Jurkat, Clone E6-1 (cell line): ENCODE data around the gene DLGAP4.
A peak's percentile ranks its signal among the peaks of the same experiment; 100 is the strongest.

Experiments
- DNase-seq: peaks from one replicate; pipeline ENCODE4 v3.0.0-alpha.2; 2011; ENCODE audit warnings: low read depth, low spot score
- H3K4me3 ChIP-seq: 2 replicates; pipeline ENCODE4 v1.5.1; 2011; ENCODE audit warnings: mild to moderate bottlenecking, low read length, control low read depth, moderate library complexity

DLGAP4 gene

DNA sequence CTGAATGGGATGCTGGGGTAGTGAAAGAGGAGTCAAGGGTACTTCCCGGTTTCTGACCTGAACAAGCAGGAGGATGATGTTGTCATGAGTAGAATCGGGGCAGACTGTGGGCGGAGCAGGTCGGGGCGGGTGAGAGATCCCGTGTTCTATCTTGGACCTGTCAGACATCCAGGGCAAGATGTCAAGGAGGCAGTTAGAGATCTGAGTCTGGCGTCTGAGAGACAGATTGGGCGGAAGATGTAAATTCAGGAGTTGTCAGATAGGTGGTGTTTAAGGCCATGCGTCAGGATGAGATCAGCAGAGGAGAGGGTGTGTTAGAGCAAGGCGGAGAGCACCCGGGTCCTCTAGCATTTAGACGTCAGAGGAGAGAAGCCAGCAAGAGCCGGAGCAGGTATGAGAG is 115.5 kb downstream of the DLGAP4 start:
- H3K4me3 ChIP-seq = no peak overlapping the region
- no peak for DNase-seq

DNA sequence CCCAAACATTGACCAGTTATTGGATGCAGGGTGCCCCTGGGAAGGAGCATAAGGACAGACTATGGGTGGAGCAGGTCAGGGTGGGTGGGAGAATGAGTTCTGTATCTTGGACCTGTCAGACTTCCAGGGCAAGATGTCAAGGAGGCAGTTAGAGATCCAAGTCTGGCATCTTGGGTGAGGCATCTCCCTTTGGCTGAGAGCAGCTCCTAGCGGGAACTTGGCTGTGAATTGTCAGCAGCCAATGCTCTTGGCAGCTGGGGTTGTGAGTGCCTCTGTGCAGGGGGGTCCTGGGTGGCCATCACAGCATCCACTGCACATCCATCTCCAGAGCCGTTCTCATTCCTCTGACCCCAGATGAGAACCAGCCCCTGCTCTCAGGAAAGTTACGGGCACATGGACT is 118.2 kb downstream of the DLGAP4 start:
- no peak for DNase-seq
- no peak overlapping the region for H3K4me3 ChIP-seq

DNA sequence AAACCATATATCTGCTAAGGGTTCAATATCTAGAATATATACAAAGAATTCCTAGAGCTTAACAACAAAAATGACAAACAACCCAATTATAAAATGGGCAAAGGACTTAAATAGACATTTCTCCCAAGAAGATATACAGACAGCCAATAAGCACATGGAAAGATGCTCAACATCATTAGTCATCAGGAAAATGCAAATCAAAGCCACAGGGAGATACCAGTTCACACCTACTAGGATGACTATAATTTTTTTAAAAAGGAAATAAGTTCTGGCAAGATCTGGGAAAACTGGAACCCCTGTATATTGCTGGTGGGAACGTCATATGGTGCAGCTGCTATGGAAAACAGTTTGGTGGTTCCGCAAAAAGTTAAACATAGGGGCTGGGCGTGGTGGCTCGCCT is 119.0 kb downstream of the DLGAP4 start:
- no peak for DNase-seq
- H3K4me3 ChIP-seq = no peak overlapping the region

DNA sequence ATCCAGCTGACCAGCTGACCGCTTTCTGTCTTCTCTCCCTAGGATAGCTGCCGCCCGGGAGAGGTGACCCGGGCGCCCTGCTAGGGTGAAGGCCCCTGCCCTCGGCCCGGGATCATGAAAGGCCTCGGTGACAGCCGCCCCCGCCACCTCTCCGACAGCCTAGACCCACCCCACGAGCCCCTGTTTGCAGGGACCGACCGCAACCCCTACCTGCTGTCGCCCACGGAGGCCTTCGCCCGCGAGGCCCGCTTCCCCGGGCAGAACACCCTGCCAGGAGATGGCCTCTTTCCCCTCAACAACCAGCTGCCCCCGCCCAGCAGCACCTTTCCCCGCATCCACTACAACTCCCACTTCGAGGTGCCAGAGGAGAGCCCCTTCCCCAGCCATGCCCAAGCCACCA is 125.5 kb downstream of the DLGAP4 start:
- H3K4me3 ChIP-seq = no peak overlapping the region
- no peak for DNase-seq

DNA sequence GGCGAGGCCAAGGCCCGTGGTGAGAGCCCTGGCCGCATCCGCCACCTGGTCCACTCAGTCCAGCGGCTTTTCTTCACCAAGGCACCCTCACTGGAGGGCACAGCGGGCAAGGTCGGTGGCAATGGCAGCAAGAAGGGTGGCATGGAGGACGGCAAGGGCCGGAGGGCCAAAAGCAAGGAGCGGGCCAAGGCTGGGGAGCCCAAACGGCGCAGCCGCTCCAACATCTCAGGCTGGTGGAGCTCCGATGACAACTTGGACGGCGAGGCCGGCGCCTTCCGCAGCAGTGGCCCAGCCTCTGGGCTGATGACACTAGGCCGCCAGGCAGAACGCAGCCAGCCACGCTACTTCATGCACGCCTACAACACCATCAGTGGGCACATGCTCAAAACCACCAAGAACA is 126.0 kb downstream of the DLGAP4 start:
- no peak for DNase-seq
- H3K4me3 ChIP-seq = no peak overlapping the region

DNA sequence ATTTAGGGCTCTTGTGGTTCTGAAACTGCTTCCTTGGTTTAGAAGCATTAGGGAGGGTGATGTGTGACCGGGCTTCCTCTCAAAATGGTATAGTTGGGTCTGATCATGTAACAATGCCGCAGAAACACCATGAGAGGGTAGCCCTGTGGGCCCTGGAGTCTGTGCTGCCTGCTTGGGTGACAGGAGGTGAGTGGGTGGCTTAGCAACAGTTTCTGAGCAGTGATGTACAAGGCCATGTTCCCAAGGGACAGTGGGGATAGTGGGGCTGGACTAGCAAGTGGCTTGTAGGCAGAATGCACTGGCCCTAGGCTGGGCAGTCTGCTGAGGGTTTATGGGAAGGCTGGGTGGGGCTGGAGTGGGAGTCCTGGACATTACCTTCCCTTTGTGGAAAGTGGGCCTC is 128.2 kb downstream of the DLGAP4 start:
- DNase-seq = no peak
- no peak overlapping the region for H3K4me3 ChIP-seq

DNA sequence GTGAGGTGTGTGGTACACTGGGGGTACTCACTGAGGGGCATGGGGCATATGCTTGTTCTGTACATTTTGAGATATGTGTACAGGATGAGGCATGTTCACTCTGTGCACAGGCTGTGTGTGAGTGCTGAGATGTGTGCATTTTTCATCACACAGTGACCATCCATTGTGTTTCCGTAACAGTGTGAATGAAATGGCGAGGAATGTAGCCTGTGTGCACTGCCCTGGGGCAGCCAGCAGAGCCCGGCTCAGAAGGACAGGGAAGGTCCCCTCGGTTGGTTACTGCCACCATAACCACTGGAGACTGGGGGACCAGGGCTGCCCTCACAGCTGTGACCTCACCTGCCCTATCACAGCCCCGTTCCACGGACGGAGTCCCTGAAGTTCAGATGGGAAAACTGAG is 129.0 kb downstream of the DLGAP4 start:
- no peak for DNase-seq
- no peak overlapping the region for H3K4me3 ChIP-seq

DNA sequence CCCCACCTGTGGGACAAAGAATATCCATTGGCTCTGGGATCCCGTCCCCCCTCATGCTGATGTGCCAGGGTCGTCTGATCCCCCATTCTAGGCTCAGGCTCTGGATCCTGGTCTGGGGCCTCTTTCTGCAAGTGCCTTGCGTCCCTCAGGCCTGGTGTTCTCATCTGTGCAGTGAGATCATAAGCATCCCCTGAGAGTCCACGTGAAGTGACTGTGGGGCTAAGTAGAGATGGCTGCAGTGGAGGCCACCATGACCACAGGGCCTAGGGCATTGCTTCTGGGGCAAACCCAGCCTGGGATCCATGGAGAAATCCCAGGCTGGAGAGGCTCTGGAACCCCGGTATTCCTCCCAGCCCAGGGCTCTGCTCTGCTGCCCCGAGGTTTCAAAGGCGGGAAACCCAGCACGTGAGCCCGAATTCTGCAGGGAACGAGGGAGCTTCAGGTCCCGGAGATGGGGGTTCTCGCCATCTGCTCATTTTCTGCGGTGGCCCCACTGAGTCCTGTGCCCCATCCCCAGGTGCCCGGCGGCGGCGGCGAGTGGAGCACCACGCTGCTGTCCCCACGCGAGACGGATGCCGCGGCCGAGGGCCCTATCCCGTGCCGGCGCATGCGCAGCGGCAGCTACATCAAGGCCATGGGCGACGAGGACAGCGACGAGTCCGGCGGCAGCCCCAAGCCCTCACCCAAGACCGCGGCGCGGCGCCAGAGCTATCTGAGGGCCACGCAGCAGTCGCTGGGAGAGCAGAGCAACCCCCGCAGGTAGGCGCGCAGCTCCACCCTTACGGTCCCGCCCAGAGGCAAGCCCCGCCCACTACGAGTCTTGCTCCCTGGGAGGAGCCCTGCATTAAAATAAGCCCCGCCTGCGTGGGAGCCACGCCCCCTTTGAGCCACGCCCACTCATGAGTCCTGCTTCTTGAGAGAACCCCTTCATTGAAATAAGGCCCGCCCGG is 129.7 kb downstream of the DLGAP4 start:
- DNase-seq = peak; percentile 37
- H3K4me3 ChIP-seq = no peak overlapping the region

DNA sequence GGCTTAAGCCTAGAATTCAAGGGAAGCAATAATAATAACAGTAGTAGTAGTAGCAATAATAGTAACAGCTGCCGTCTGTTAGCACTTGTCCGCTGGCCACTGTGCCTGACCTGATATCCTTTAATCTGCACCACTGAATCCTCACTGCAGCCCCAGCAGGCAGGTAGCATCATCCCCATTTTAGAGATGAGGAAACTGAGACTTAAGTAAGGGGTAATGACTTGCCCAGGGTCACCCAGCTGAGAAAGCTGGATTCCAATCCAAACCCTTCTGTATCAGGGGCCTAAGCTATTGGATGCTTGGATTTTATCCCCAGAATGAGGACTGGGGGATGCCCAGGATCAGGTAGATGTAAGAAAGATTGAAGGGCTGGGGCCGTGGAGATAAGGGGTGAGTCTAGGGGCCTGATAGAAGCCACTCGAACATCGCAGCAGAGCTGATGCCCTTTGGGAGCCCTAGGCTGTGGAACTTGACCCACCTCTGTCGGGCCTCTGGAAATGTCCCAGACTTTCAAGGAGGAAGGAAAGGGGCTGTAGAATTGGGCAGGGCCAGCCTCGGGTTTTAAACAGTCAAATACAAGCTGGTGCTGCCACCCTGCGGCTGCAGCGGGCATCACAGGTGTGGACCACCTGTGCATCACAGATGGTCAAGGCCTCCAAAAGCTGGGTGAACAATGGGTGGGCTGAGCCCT is 133.0 kb downstream of the DLGAP4 start:
- H3K4me3 ChIP-seq = no peak overlapping the region
- peak; percentile 34 for DNase-seq

DNA sequence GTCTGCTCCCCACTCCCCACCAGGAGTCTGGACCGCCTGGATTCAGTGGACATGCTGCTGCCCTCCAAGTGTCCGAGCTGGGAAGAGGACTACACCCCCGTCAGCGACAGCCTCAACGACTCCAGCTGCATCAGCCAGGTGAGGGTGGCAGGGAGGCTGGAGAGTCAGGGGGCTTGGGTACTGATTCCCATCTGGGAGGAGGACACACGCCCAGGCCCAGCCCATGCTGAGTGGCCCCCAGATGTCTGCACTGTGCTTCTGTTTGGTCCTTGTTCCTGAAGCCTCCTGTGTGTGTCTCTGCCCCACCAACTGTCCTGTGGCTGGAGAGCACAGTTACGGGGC is 133.6 kb downstream of the DLGAP4 start:
- no peak for DNase-seq

DNA sequence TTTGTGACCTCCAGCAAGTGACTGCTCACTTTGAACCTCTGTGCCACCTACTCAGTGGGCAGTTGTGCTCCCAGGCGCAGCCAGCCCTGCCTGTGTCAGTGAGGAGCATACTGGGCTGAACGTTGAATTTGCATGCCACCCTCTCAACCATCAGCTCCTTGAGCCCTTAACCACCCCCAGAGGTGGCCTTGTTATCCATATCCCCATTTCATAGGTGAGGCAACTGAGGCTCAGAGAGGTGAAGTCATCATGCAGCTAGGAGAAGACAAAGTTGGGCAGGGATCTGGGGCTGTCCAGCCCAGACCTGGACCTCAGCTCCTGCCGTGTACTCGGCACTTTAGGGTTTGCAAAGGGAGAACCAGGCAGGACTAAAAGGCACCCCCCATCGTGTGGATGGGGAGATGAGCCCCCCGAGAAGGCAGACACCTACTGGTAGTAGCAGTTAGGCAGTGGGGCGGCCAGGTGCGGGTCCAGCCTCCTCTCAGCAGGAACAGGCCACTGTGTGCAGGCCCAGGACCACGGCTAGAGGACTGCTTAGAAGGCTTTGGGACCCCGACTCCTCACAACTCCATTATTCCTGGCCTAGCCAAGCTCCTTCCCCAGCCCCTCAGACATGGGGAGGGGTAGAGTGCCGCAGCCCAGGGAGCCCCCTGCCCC is 134.4 kb downstream of the DLGAP4 start:
- H3K4me3 ChIP-seq = no peak overlapping the region
- no peak for DNase-seq

More for the DNA sequence above, 133.6 kb downstream of the DLGAP4 start:
- no peak overlapping the region for H3K4me3 ChIP-seq

DNA sequence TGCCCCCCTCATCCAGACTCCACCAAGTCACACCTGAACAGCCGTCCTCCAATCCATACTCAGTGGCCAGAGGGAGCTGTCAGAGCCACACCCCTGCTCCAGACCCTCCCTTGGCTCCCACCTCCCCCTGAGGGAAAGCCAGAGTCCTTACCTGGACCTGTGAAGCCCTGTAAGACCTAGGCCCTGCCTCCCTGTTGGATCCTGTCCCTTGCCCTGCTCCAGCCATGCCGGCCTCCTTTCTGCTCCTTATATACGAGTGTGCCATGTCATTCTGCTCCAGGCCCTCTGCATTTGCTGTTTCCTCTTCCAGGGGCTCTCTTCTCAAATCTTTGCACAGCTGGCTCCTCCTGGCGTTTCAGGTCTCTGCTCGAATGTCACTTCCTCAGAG is 134.9 kb downstream of the DLGAP4 start:
- no peak for DNase-seq
- H3K4me3 ChIP-seq = no peak overlapping the region

DNA sequence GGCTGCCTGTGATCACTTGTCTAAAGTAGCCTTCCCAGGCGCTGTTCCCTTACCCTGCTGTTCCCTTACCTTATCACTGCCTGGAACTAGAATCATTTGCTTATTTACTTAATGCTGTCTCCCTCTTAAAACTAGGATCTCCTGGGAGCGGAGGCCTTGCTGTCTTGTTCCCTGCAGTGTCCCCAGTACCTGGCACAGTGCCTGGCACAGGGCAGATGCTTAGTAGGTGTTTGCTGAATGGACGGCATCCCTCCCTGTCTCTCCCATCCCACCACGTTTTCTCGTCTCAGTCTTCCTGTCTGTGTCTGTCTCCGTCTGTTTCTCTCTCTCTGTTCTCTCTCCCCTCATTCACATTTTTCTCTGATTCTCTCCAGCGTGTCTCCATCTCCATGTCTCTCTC is 135.3 kb downstream of the DLGAP4 start:
- DNase-seq = no peak

DNA sequence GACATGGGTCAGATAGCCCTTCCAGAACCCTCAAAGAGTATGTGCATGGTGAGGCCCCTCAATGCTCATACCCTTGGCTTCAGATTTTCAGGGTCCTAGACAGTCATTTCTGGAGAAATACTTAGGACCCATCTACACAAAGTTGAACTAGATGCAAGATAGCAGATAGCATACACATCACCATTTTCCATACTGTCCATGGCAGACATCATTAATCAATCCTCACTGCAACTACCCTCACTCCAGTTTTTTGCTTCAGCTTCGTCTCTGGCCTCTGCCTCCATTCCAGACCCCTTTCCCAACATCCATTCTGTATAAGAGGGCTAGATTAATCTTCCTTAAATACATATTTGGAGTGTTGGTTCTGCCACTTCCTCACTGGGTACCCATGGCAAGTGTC is 139.7 kb downstream of the DLGAP4 start:
- no peak for DNase-seq
- no peak overlapping the region for H3K4me3 ChIP-seq

More for the DNA sequence above, 135.3 kb downstream of the DLGAP4 start:
- no peak overlapping the region for H3K4me3 ChIP-seq

DNA sequence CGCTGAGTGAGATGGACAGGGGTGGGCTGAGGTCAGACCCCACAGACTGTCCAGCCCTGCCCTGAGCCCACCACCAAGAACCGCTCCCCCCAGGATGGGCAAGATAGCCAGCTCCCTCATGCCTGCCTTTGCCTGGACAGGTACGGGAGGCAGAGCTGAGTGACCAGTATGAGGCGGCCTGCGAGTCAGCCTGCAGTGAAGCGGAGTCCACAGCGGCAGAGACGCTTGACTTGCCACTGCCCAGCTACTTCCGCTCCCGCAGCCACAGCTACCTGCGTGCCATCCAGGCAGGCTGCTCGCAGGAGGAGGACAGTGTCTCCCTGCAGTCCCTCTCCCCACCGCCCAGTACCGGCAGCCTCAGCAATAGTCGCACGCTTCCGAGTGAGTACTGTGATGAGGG is 140.4 kb downstream of the DLGAP4 start:
- no peak for DNase-seq
- no peak overlapping the region for H3K4me3 ChIP-seq

DNA sequence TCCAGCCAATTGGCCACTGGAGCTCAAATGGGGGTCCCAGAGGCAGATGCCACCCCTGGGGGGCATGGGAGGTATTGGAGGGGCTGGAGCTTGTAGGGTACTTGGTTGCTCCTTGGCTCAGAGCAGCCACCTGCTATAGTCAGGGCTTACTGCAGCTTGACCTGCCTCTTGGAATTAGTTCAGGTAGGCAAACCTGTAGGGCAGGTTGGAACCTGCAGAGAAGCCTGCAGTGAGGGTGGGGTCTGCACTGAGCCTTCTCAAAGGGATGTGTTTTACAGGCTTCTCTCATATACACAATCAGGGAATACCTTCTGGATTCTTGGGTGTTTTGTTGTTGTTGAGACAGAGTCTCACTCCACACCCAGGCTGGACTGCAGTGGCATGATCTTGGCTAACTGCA is 141.0 kb downstream of the DLGAP4 start:
- DNase-seq = no peak
- no peak overlapping the region for H3K4me3 ChIP-seq

DNA sequence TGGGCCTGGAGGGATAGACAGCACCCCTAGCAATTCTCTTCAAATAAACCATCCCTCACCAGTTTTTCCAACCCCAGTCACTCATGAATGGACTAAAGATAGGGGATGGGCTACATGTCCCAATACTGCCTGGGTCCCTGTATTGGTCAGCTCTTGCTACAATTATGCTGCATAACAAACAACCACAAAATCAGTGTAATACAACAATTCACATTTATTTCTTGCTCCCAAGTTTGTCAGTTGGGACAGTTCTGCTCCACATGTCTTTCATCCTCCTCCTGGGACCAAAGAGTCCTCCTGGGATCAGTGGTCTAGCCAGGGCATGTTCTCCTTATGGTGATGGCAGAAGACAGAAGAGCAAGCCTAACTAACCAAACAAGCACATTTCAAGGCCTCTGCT is 143.5 kb downstream of the DLGAP4 start:
- H3K4me3 ChIP-seq = no peak overlapping the region
- DNase-seq = no peak

DNA sequence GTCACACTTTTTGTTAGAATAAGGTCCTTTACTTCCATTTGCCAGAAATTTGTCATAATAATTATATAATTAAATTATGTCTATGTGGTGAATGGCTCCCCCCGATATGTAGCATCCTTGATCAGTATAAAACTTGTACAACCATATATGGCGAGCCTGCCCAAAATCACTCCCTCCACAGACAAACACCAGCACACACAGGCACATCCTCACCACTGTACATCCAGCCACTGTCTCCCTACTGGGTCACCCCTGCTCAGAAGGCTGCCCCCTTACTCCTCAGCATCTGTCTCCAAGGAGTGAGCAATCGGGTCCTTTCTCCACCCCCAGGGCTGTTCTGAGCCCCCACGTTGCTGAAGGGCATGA is 148.2 kb downstream of the DLGAP4 start:
- no peak overlapping the region for H3K4me3 ChIP-seq
- DNase-seq = no peak

DNA sequence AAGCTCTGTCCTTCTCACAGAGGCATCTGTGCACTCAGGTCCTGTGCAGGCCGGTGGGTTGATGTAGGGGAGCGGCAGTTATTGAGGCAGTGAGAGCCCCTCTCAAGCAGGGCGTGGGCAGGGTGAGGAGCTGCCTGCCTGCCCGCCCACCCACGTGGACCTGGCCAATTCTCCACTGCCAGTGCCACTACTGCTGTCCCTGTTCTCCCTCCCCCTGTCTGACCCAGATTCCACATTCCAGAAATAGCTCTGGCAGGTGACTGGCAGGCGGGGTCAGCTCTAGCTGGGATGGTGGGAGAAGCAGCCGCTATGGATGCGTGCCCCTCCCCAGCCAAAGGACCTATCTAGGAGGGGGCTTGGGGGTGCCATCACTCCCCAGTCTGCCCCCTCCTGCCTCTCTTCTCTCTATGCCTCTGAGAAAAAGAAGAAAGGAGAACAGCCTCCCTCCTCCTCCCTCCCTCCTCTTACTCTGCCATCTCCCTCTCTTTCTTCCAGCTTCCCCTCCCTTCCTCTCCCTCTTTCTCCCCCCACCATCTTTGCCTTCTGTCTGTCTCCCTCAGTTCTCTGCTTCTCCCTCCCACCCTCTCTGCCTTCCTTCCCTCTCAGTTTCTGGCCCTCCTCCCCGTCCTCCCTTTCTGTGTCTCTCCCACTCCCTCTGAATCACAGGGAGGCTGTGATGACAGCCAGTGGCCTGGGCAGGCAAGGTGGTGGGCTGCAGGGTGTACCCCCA is 148.7 kb downstream of the DLGAP4 start:
- DNase-seq = no peak
- H3K4me3 ChIP-seq = no peak overlapping the region
